GM12891 (cell line): ENCODE measurements around the gene RASSF1.
A peak's percentile ranks its signal among the peaks of the same experiment; 100 is the strongest.
"Not testable (repeated sequence)": the region's sequence is repeated elsewhere in the genome, so short reads cannot be mapped to it uniquely, and the experiment has no call there.

Experiments used
- DNase-seq: peaks from one replicate; pipeline ENCODE4 v3.0.0; 2011; ENCODE audit warnings: low spot score; ENCODE audit not compliant: insufficient read length
- FAIRE-seq: peaks from 2 replicates; lab custom pipeline; 2011; peaks lifted over from hg19 to GRCh38; lab: Jason Lieb, UNC
- POLR2AphosphoS5 ChIP-seq: IDR thresholded peaks from 2 replicates; pipeline ENCODE4 v1.6.1; 2011; ENCODE audit warnings: low read depth, low read length, control low read depth
- SPI1 ChIP-seq: IDR thresholded peaks from 2 replicates; pipeline ENCODE4 v1.6.1; 2011; ENCODE audit warnings: low read depth, low read length, control low read depth
- TAF1 ChIP-seq: IDR thresholded peaks from 2 replicates; pipeline ENCODE4 v1.6.1; 2011; ENCODE audit warnings: low read depth, low read length, control low read depth

RASSF1 gene

GRCh38 chr3:50286322-50287227, 54.1 kb downstream of the RASSF1 start:
- DNase-seq (no peak), FAIRE-seq (no peak)
- TF ChIP-seq POLR2AphosphoS5: peak; percentile 60
- no peak for TF ChIP-seq TAF1
- no peak for TF ChIP-seq SPI1

- not testable (repeated sequence) for FAIRE-seq, DNase-seq
Observed at GRCh38 chr3:50284121-50284520, 56.5 kb downstream of the RASSF1 start.
